ENCODE measurements around the gene PAIP1.
"Not testable (repeated sequence)": the region's sequence is repeated elsewhere in the genome, so short reads cannot be mapped to it uniquely, and the experiment has no call there.

The PAIP1 gene

GRCh38 chr5:43589310-43589709, 32.4 kb upstream of the PAIP1 start:
- no peaks in the 10 kb centered on the region for H3K9me3 ChIP-seq (ENCODE audit: control insufficient read depth in 5 of 5, low read length in 5 of 5)
- H3K9ac ChIP-seq (ENCODE audit: low read length in 5 of 5), result no peak overlapping the region
- H3K27ac ChIP-seq (ENCODE audit: low read depth, low read length), result no peak overlapping the region
- H3K27me3 ChIP-seq (ENCODE audit: control insufficient read depth in 5 of 5, insufficient read depth in 4 of 5, low read length in 5 of 5), result no peaks in the 10 kb centered on the region
- H3K36me3 ChIP-seq (ENCODE audit: control insufficient read depth in 5 of 5, insufficient read depth in 5 of 5, low read length in 5 of 5), result peaks cover 0 to 5% (median 0%) of the 10 kb centered on the region in 5 donors
- H3K4me3 ChIP-seq (ENCODE audit: low read depth in 1 of 5, low read length in 5 of 5), result no peak overlapping the region
- H3K4me1 ChIP-seq (ENCODE audit: control insufficient read depth in 5 of 5, insufficient read depth in 5 of 5, low read length in 5 of 5), result no peaks in the 10 kb centered on the region

GRCh38 chr5:43588842-43589241, 32.0 kb upstream of the PAIP1 start:
- Histone ChIP-seq H3K36me3 (ENCODE audit: control insufficient read depth in 5 of 5, insufficient read depth in 5 of 5, low read length in 5 of 5) (peaks cover 0 to 5% (median 0%) of the 10 kb centered on the region in 5 donors), H3K9ac (ENCODE audit: low read length in 5 of 5) (no peak overlapping the region), H3K27me3 (ENCODE audit: control insufficient read depth in 5 of 5, insufficient read depth in 4 of 5, low read length in 5 of 5) (no peaks in the 10 kb centered on the region), H3K9me3 (ENCODE audit: control insufficient read depth in 5 of 5, low read length in 5 of 5) (no peaks in the 10 kb centered on the region), H3K27ac (ENCODE audit: low read depth, low read length) (no peak overlapping the region), H3K4me3 (ENCODE audit: low read depth in 1 of 5, low read length in 5 of 5) (no peak overlapping the region), H3K4me1 (ENCODE audit: control insufficient read depth in 5 of 5, insufficient read depth in 5 of 5, low read length in 5 of 5) (no peaks in the 10 kb centered on the region)

DNA sequence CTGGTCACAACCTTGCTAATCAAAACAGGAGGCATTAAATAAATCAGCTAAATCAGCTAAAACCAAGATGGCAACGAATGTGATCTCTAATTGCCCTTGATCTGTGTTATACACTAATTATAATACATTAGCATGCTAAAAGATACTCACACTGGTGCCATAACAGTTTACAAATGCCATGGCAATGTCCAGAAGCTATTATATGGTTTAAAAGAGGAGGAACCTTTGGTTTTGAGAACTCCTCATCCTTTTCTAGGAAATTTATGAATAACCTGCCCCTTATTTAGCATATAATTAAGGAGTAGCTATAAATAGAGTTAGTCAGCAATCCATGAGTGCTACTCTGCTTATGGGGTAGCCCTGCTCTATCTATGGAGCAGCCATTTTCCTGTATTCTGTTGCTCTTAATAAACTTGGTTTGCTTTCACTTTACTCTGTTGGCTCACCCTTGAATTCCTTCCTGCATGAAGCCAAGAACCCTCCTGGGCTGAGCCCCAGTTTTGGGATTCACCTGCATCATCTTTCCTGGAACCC, 27.4 kb upstream of the PAIP1 start:
- Histone ChIP-seq H3K4me3 (ENCODE audit: low read depth in 1 of 5, low read length in 5 of 5) (no peak overlapping the region), H3K4me1 (ENCODE audit: control insufficient read depth in 5 of 5, insufficient read depth in 5 of 5, low read length in 5 of 5) (no peaks in the 10 kb centered on the region), H3K36me3 (ENCODE audit: control insufficient read depth in 5 of 5, insufficient read depth in 5 of 5, low read length in 5 of 5) (peaks cover 0 to 11% (median 3%) of the 10 kb centered on the region in 5 donors), H3K9me3 (ENCODE audit: control insufficient read depth in 5 of 5, low read length in 5 of 5) (no peaks in the 10 kb centered on the region), H3K27me3 (ENCODE audit: control insufficient read depth in 5 of 5, insufficient read depth in 4 of 5, low read length in 5 of 5) (no peaks in the 10 kb centered on the region), H3K9ac (ENCODE audit: low read length in 5 of 5) (no peak overlapping the region), H3K27ac (ENCODE audit: low read depth, low read length) (no peak overlapping the region)

DNA sequence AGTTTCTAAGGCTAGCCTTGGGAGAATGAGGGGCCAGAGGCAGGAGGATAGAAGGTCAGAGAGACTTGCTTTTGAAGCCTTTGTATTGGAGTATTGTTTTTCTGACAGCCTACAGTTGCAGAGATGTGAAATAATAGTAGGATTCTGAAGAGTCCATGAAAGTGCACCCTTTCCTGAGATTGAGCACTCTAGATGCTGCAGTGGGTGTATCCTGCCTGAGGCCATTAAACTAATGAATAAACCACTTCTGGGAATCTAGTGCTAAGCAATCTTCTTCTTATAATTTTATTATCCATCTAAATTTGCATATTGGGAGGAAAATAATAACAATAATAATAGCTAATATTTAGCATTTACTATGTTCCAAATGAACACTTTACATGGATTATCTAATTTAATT, 26.8 kb upstream of the PAIP1 start:
- no peak overlapping the region for H3K9ac ChIP-seq (ENCODE audit: low read length in 5 of 5)
- H3K4me3 ChIP-seq (ENCODE audit: low read depth in 1 of 5, low read length in 5 of 5), result no peak overlapping the region
- no peaks in the 10 kb centered on the region for H3K9me3 ChIP-seq (ENCODE audit: control insufficient read depth in 5 of 5, low read length in 5 of 5)
- no peak overlapping the region for H3K27ac ChIP-seq (ENCODE audit: low read depth, low read length)
- peaks cover 0 to 11% (median 3%) of the 10 kb centered on the region in 5 donors for H3K36me3 ChIP-seq (ENCODE audit: control insufficient read depth in 5 of 5, insufficient read depth in 5 of 5, low read length in 5 of 5)
- H3K27me3 ChIP-seq (ENCODE audit: control insufficient read depth in 5 of 5, insufficient read depth in 4 of 5, low read length in 5 of 5), result no peaks in the 10 kb centered on the region
- H3K4me1 ChIP-seq (ENCODE audit: control insufficient read depth in 5 of 5, insufficient read depth in 5 of 5, low read length in 5 of 5), result no peaks in the 10 kb centered on the region

DNA sequence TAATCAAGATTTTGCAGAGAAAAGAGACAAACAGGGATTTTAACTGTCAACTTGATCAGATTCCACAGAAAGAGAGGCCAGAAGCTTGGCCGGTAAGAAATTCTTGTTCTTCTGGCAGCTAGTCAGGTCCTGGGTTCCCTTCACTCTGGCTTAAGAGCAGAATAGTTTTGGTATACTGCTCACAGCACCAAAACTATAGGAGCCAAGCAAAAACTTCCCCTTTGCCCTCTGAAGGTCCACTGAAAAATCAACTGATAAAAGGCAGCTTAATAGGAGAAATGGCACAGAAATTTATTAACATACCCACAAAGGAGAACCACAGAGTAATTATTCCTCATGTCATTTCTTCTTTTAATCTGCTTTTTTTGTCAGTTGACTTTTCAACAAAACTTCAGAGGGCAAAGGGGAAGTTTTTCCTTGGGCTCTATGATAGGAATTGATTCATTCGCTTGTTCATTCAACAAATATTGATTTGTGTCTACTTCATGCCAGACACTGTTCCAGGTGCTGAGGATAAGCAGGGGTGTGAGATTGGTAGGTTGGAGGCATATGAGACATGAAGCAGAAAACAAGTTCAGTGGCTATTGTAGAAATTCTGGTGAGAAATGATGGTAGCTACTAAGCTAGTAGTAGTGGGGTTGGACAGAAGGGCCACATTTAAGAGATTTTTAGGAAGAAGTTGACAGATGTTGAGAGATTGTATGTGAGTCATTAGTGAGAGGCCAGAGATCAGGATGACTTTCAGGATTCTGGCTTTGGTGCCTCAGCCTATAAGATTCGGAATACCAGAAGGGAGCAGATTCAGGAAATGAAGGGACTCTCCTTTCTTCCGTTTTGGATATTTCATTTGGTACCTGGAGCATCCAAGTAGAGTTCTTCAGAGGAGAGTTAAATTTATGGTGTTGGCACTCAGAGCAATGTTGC, 25.5 kb upstream of the PAIP1 start:
- Histone ChIP-seq H3K4me1 (ENCODE audit: control insufficient read depth in 5 of 5, insufficient read depth in 5 of 5, low read length in 5 of 5) (no peaks in the 10 kb centered on the region), H3K27me3 (ENCODE audit: control insufficient read depth in 5 of 5, insufficient read depth in 4 of 5, low read length in 5 of 5) (no peaks in the 10 kb centered on the region), H3K9me3 (ENCODE audit: control insufficient read depth in 5 of 5, low read length in 5 of 5) (no peaks in the 10 kb centered on the region), H3K27ac (ENCODE audit: low read depth, low read length) (no peak overlapping the region), H3K4me3 (ENCODE audit: low read depth in 1 of 5, low read length in 5 of 5) (no peak overlapping the region), H3K36me3 (ENCODE audit: control insufficient read depth in 5 of 5, insufficient read depth in 5 of 5, low read length in 5 of 5) (peaks cover 0 to 11% (median 3%) of the 10 kb centered on the region in 5 donors), H3K9ac (ENCODE audit: low read length in 5 of 5) (no peak overlapping the region)

DNA sequence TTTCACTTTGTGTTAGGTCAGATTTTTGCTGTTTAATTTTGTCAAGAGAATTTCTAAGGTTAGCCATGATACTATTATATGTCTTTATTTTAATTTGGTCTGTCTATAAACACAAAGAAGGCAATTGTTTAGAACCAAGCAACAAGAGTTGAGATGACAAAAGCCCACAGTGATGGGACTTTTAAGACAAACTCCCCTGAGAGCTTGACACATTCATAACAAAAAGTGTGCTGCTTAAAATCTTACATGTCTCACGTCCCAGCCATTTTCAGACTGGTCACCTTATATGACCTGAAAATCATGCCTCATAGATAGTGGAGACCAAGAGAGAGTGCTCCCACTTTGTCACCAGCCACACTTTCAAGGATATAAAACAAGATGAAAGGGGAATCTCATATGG, 24.5 kb upstream of the PAIP1 start:
- Histone ChIP-seq H3K4me1 (ENCODE audit: control insufficient read depth in 5 of 5, insufficient read depth in 5 of 5, low read length in 5 of 5) (no peaks in the 10 kb centered on the region), H3K36me3 (ENCODE audit: control insufficient read depth in 5 of 5, insufficient read depth in 5 of 5, low read length in 5 of 5) (peaks cover 0 to 11% (median 3%) of the 10 kb centered on the region in 5 donors), H3K4me3 (ENCODE audit: low read depth in 1 of 5, low read length in 5 of 5) (no peak overlapping the region), H3K9me3 (ENCODE audit: control insufficient read depth in 5 of 5, low read length in 5 of 5) (no peaks in the 10 kb centered on the region), H3K27ac (ENCODE audit: low read depth, low read length) (no peak overlapping the region), H3K9ac (ENCODE audit: low read length in 5 of 5) (no peak overlapping the region), H3K27me3 (ENCODE audit: control insufficient read depth in 5 of 5, insufficient read depth in 4 of 5, low read length in 5 of 5) (no peaks in the 10 kb centered on the region)

DNA sequence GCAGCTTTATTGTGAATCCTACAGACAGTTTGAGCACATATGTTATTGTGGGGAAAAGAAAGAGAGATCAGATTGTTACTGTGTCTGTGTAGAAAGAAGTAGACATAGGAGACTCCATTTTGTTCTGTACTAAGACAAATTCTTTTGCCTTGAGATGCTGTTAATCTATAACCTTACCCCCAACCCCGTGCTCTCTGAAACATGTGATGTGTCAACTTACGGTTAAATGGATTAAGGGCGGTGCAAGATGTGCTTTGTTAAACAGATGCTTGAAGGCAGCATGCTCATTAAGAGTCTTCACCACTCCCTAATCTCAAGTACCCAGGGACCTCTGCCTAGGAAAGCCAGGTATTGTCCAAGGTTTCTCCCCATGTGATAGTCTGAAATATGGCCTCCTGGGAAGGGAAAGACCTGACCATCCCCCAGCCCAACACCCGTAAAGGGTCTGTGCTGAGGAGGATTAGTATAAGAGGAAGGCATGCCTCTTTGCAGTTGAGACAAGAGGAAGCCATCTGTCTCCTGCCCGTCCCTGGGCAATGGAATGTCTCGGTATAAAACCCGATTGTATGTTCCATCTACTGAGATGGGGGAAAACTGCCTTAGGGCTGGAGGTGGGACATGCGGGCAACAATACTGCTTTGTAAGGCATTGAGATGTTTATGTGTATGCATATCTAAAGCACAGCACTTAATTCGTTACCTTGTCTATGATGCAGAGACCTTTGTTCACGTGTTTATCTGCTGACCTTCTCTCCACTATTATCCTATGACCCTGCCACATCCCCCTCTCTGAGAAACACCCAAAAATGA, 23.7 kb upstream of the PAIP1 start:
- H3K9me3 ChIP-seq (ENCODE audit: control insufficient read depth in 5 of 5, low read length in 5 of 5); H3K4me1 ChIP-seq (ENCODE audit: control insufficient read depth in 5 of 5, insufficient read depth in 5 of 5, low read length in 5 of 5); H3K9ac ChIP-seq (ENCODE audit: low read length in 5 of 5); H3K4me3 ChIP-seq (ENCODE audit: low read depth in 1 of 5, low read length in 5 of 5); H3K27ac ChIP-seq (ENCODE audit: low read depth, low read length); H3K27me3 ChIP-seq (ENCODE audit: control insufficient read depth in 5 of 5, insufficient read depth in 4 of 5, low read length in 5 of 5): not testable (repeated sequence)
- H3K36me3 ChIP-seq (ENCODE audit: control insufficient read depth in 5 of 5, insufficient read depth in 5 of 5, low read length in 5 of 5), result peaks cover 0 to 11% (median 3%) of the 10 kb centered on the region in 5 donors

- Histone ChIP-seq H3K36me3 (ENCODE audit: control insufficient read depth in 5 of 5, insufficient read depth in 5 of 5, low read length in 5 of 5) (peaks cover 0 to 4% (median 0%) of the 10 kb centered on the region in 5 donors), H3K9ac (ENCODE audit: low read length in 5 of 5) (no peak overlapping the region), H3K27ac (ENCODE audit: low read depth, low read length) (no peak overlapping the region), H3K4me1 (ENCODE audit: control insufficient read depth in 5 of 5, insufficient read depth in 5 of 5, low read length in 5 of 5) (peaks cover 0 to 18% (median 10%) of the 10 kb centered on the region in 5 donors), H3K27me3 (ENCODE audit: control insufficient read depth in 5 of 5, insufficient read depth in 4 of 5, low read length in 5 of 5) (no peaks in the 10 kb centered on the region), H3K4me3 (ENCODE audit: low read depth in 1 of 5, low read length in 5 of 5) (no peak overlapping the region), H3K9me3 (ENCODE audit: control insufficient read depth in 5 of 5, low read length in 5 of 5) (no peaks in the 10 kb centered on the region)
Measured at GRCh38 chr5:43573058-43573457, 16.2 kb upstream of the PAIP1 start.

DNA sequence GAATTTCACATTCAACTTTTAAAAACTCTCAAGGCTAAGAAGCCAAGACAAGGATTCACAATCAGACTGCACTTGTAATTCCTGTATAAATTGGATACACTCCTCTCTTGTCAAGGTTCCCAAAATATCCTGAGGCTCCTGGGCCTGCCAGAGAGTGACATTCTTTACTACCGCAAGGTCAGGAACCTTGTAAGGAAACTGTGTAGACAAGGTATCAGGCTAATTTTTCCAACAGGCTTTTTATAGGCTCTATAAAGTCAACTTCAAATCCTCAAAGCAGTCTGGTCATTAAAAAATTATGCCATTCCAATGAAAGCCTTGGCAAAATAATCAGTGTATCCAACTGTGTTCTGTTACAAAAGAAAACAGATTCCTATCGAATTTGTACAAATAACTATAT, 15.5 kb upstream of the PAIP1 start:
- Histone ChIP-seq H3K27ac (ENCODE audit: low read depth, low read length) (no peak overlapping the region), H3K4me1 (ENCODE audit: control insufficient read depth in 5 of 5, insufficient read depth in 5 of 5, low read length in 5 of 5) (peaks cover 0 to 18% (median 10%) of the 10 kb centered on the region in 5 donors), H3K4me3 (ENCODE audit: low read depth in 1 of 5, low read length in 5 of 5) (no peak overlapping the region), H3K27me3 (ENCODE audit: control insufficient read depth in 5 of 5, insufficient read depth in 4 of 5, low read length in 5 of 5) (no peaks in the 10 kb centered on the region), H3K9ac (ENCODE audit: low read length in 5 of 5) (peak overlapping the region in 2 of 5 donors; percentile 46 to 51), H3K9me3 (ENCODE audit: control insufficient read depth in 5 of 5, low read length in 5 of 5) (no peaks in the 10 kb centered on the region), H3K36me3 (ENCODE audit: control insufficient read depth in 5 of 5, insufficient read depth in 5 of 5, low read length in 5 of 5) (peaks cover 0 to 4% (median 0%) of the 10 kb centered on the region in 5 donors)

Data from subcutaneous abdominal adipose tissue (tissue), 5 donors.